NCI-H1694 (cell line): ENCODE data around the gene UFD1.

Experiments
- DNase-seq: peaks from one replicate; lab custom pipeline; 2025; lab: John Stamatoyannopoulos, UW

UFD1 gene, protein sequence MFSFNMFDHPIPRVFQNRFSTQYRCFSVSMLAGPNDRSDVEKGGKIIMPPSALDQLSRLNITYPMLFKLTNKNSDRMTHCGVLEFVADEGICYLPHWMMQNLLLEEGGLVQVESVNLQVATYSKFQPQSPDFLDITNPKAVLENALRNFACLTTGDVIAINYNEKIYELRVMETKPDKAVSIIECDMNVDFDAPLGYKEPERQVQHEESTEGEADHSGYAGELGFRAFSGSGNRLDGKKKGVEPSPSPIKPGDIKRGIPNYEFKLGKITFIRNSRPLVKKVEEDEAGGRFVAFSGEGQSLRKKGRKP

DNA sequence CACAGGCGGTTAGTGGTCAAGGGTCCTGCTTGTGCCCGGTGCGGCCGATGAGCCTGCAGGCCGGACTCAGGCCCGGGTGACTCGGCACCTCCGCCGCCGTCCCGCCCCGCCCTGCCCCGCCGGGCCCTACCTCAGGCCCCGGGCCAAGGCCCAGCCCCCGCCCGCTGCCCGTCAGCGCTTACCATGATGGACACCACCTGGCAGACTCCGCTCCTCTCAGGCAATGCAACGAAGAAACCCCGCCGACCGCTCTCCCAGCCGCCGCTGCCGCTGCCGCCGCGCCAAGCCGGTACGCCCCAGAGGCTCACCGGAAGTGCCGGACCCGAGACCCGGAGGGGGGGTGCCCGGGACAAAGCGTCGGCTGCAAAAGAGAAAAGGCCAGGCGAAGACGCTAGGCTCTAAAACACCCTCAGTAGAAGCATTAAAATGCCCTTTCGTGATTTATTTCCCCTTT is at the start of gene UFD1:
Gene UFD1, minus strand, starts transcription at position 293 of the 454 bp plus-strand sequence. Its CDS starts 108 bp downstream, at position 185.
- peak; percentile 47 for DNase-seq

DNA sequence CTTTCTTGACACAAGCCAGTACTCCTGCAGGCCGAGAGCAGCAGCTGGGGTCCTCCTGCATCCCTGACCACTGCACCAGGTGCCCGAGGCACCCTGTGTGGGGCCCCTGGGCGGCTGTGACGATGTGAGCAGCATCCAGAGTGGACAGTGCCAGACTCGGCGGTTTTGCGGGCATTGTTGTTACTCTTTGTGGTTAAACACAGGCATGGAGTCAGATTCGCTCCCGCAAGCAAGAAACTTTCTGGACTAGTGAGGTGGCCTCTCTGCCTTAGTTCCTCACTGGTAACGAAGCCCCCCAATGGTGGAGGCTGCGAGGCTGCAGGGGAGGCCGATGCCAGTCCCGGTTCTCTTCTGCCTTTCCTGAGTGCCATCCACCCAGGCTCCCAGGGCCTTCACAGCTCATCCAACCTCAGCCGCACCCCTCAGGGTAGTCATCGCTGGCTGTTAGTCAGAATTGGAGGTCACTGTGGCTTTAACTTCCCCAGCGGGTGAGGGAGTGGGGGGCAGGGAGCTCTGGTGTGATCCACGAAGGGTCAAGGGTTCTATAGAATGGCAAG is 48.9 kb upstream of the UFD1 start:
- no peak for DNase-seq

GRCh38 chr22:19527321-19527721 is 48.3 kb upstream of the UFD1 start:
- DNase-seq: no peak

DNA sequence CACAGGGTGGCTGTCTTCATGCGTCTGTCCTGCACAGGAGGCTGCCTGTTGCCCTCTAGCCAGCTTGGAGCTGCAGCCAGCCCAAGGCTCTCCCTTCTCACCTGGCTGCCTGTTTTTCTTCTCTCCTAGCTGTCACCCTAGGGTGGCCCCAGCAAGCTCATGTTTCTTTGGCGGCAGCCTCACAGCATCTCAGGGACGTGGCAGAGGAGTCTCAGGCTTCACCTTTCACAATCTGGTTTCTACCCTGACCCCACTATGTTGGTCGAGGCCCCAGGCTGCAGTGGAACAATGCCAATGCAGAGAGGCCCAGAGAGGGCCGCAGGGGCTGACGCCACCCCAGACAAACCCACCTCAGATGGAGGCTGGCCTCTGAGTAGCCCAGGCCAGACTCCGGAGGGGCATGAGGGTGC is 47.7 kb upstream of the UFD1 start:
- no peak for DNase-seq

- DNase-seq: no peak
Observed at GRCh38 chr22:19526076-19526701, 47.2 kb upstream of the UFD1 start.

DNA sequence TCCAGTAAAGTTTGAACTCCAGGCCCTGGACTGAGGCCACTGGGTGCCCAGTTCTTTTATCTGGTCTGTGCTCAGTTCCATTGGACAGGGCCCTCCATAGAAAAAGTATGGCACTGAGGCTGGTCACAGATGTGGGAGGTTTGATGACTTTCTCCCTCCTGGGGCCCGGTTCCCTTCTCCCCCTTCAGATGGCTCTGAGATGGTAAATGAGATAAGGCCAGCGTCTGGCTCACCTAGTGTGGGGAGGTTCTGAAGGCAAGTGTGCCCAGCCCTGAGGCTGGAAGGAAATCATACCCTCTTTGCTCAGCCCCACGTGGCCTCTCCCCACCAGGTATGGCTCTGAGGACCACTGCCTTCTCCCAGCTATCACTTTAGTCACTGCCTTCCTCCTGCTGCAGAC is 46.7 kb upstream of the UFD1 start:
- DNase-seq: no peak

GRCh38 chr22:19525116-19525660 is 46.2 kb upstream of the UFD1 start:
- no peak for DNase-seq

DNA sequence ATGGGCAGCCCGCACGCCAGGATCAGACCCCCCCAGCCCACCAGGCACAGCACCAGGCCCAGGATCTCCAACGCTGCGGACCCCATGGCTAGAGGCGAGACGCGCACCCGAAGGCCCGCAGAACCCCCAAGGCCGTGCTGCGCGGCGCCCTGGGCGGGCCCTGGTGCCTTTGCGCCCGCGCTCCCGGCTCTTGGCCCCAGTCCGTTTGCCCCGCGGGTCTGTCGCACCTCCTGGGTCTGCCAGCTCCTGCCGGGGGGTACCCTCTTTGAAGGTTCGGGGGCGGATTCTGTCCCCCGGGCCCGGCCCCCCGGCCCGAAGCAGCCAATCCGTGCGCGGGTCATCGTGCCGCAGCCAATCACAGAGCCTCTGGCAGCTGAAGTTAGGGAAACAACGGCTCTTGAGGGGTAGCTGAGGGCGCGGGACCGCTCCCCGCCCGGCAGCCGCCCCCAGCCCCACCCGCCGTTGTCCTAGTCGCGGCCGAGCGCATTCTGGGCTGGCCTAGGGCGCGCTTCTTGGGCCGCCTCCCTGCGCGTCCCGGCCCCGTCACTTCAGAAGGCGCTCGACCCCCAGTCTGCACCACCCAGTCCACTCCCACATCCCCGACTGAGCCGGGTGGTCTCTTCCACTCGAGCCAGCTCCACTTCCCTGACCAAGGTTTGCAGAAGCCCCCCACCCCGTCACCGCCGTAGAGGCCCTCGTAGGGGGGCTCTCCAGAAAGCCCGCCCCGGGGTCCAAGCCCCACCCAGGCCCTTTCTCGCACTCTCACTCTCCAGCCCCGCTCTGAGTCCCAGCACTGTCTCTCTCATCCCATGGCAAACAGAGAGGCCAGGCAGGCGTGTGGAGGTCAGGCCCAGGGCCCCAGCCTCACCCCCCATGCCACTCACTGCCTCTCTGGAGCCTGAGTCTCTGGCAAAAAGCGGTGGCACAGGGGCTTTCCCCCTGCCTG is 45.5 kb upstream of the UFD1 start, which contains the start of gene CLDN5:
Gene CLDN5, minus strand, starts transcription at position 241 of the 946 bp plus-strand sequence. Its CDS starts 155 bp downstream, at position 86.
- no peak for DNase-seq

DNA sequence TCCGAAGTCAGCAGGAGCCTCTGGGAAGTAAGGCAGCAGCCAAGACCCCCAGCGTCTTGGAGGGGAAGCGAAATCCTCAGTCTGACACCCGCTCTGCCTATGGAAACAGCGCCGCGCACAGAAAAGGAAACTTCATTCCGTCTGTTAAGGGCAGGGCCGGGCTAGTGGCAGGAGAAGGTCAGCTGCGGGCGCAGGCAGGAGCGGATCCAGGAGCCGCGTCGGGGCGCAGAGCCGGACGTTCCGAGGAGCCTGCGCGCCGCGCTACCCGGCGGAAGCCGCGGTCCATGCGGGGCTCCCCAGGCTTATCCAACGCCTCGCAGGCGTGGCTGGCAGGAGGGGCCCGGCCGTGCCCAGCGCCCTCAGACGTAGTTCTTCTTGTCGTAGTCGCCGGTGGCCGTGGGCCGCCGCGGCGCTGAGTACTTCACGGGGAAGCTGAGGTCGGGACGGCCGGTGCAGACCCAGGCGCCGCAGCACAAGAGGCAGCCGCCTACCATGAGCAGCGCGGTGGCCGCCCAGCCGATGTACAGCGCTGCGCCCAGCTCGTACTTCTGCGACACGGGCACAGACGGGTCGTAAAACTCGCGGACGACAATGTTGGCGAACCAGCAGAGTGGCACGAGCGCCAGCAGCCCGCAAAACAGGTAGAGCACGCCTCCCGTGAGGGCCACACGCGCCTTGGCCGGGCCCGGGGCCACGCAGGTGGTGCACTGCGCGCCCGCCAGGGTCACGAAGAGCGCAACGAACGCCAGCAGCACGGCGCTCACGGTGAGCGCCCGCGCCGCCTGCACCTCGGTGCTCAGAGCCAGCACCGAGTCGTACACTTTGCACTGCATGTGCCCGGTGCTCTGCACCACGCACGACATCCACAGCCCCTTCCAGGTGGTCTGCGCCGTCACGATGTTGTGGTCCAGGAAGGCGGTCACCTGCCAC is 44.5 kb upstream of the UFD1 start:
- DNase-seq: no peak

- no peak for DNase-seq
Observed at GRCh38 chr22:19522881-19523239, 43.9 kb upstream of the UFD1 start.

GRCh38 chr22:19522190-19522880 is 43.3 kb upstream of the UFD1 start:
- DNase-seq: peak; percentile 81

GRCh38 chr22:19520566-19521305 is 41.7 kb upstream of the UFD1 start:
- DNase-seq: no peak

DNA sequence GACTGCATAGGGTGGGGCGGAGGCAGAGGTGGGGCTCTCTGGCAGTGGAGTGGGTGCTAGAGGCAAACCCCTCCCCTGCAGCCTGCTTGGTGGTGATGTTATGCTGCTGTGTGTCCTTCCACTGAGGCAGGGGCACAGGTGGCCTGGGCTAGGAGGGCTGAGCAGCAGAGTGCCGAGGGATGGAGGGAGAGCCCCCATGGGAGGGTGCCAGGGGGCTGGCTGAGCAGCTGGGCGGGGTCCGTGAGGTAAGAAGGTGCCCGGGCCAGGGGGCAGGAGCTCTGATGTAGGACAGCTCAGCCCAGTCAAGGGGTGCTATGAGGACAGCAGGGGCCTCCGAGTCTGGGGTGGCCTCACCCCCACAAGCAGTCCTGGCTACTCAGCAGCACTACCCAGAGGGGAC is 41.0 kb upstream of the UFD1 start:
- no peak for DNase-seq

DNA sequence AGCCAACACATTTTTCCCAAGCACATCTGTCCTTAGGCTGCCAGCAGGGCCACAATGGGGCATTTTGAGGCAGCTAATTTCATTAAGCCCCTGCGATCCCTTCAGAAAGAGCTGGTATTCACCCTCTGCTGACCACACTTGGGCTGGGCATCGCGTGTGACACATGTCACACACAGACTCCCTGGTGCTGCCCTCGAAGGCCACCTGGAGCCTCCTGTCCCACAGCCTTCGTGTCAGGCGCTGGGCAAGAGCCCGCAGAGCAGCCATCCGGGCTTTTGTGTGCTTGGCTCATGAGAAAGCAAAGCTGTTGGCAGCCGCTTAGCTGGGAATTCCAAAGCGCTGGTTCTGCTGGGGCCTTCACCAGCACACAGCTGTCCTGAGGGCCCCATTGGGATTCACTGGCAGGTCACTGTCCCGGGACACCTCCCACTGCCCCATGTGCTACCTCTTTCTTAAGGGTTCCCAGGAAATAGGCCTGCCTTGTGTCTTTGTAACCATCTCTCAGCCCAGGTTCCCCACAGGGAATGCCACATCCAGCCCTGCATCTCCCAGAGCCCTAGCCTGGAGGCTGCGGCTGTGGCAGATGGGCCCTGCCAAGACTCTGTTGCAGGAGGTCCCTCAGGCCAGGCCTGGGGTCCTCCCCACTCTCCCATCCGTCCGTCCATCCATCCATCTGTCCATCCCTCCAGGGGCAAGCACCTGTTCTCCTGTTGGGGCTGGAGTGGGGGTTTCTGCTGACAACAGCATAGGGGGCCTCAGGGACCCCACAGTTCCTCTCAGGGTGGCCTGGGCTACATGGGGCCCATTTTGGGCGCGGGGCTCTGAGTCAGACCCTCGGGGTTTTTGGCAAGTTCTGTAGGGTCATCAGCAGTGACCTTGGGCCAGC is 40.3 kb upstream of the UFD1 start:
- DNase-seq: no peak

GRCh38 chr22:19518635-19519034 is 39.6 kb upstream of the UFD1 start:
- no peak for DNase-seq

GRCh38 chr22:19517919-19518611 is 39.1 kb upstream of the UFD1 start:
- no peak for DNase-seq

GRCh38 chr22:19517171-19517500 is 38.1 kb upstream of the UFD1 start:
- DNase-seq: no peak
